GM23248 (cell line): ENCODE results near the gene RHEB. TPM values are rescaled to one million over a fixed set of nuclear protein-coding genes. Genes with fewer than 3 reads are reported as not detected.
A peak's percentile ranks its signal among the peaks of the same experiment; 100 is the strongest.

Source experiments
- DNase-seq: peaks from one replicate; pipeline ENCODE4 v3.0.0-alpha.2; 2015
- H2AFZ ChIP-seq: fragments of 200-600 bp; sonication (generic); 2 replicates; pipeline ENCODE4 v1.6.1; 2016; ENCODE audit warnings: antibody characterized with exemption
- H3F3A ChIP-seq: fragments of 200-600 bp; sonication (generic); 2 replicates; pipeline ENCODE4 v1.6.1; 2016; ENCODE audit warnings: mild to moderate bottlenecking, antibody characterized with exemption, mixed run types; ENCODE audit not compliant: insufficient read depth
- H3K27ac ChIP-seq: fragments of 200-600 bp; sonication (generic); 2 replicates; pipeline ENCODE4 v1.5.1; 2016; ENCODE audit warnings: mild to moderate bottlenecking
- H3K27me3 ChIP-seq: fragments of 200-600 bp; sonication (generic); replicated peaks from 2 replicates; pipeline ENCODE4 v1.6.1; 2016; ENCODE audit warnings: mild to moderate bottlenecking; ENCODE audit not compliant: insufficient read depth
- H3K36me3 ChIP-seq: fragments of 200-600 bp; sonication (generic); 2 replicates; pipeline ENCODE4 v1.6.1; 2016; ENCODE audit warnings: low read depth, mild to moderate bottlenecking
- H3K4me1 ChIP-seq: fragments of 200-600 bp; sonication (generic); 2 replicates; pipeline ENCODE4 v1.6.1; 2016; ENCODE audit warnings: mild to moderate bottlenecking; ENCODE audit not compliant: insufficient read depth
- H3K4me2 ChIP-seq: fragments of 200-600 bp; sonication (generic); one replicate; pipeline ENCODE4 v1.6.1; 2016; ENCODE audit warnings: mild to moderate bottlenecking; ENCODE audit not compliant: unreplicated experiment
- H3K4me3 ChIP-seq: fragments of 200-600 bp; sonication (generic); 2 replicates; pipeline ENCODE4 v1.5.1; 2016; ENCODE audit warnings: mild to moderate bottlenecking
- H3K79me2 ChIP-seq: fragments of 200-600 bp; sonication (generic); 2 replicates; pipeline ENCODE4 v1.6.1; 2016; ENCODE audit warnings: mild to moderate bottlenecking; ENCODE audit not compliant: insufficient read depth
- H3K9ac ChIP-seq: fragments of 200-600 bp; sonication (generic); 2 replicates; pipeline ENCODE4 v1.6.1; 2016; ENCODE audit warnings: mild to moderate bottlenecking
- H3K9me2 ChIP-seq: fragments of 200-600 bp; sonication (generic); 2 replicates; pipeline ENCODE4 v1.6.1; 2016; ENCODE audit warnings: mixed run types, mild to moderate bottlenecking, moderate library complexity; ENCODE audit not compliant: insufficient read depth
- H3K9me3 ChIP-seq: fragments of 200-600 bp; sonication (generic); one replicate; pipeline ENCODE4 v1.6.1; 2017; ENCODE audit warnings: low read depth
- H4K20me1 ChIP-seq: fragments of 200-600 bp; sonication (generic); 2 replicates; pipeline ENCODE4 v1.6.0; 2016; ENCODE audit not compliant: insufficient read depth
- EZH2 ChIP-seq: fragments of 200-600 bp; sonication (generic); IDR thresholded peaks from 2 replicates; pipeline ENCODE4 v1.6.1; 2018; ENCODE audit warnings: antibody characterized with exemption, mild to moderate bottlenecking; ENCODE audit not compliant: insufficient read depth, poor library complexity, severe bottlenecking
- EZH2phosphoT487 ChIP-seq: fragments of 200-600 bp; sonication (generic); IDR thresholded peaks from 2 replicates; pipeline ENCODE4 v1.6.1; 2018; ENCODE audit warnings: antibody characterized with exemption, moderate library complexity, mild to moderate bottlenecking, low read depth; ENCODE audit not compliant: insufficient read depth
- WGBS, 2 experiments: methylation state at CpG; one replicate each; pipeline ENCODE4 v1.1.6; 2015 to 2017; ENCODE audit warnings: low lambda C conversion rate in 2 of 2, low coverage in 1 of 2; ENCODE audit errors: missing lambda C conversion rate in 2 of 2; 5-methylcytosine and 5-hydroxymethylcytosine counted together
- in situ Hi-C: fragments of 300-500 bp; cut with MboI; formaldehyde crosslinking; loops from 2 replicates; pipeline ENCODE4 v1.15.0; 2020
- polyA plus RNA-seq: library from polyadenylated mRNA; unstranded; fragments of >200 nt; fragmentation: Nextera tagmentation; extraction: Ambion mirVana; gene quantifications from 2 replicates; pipeline ENCODE4 v1.2.1, GENCODE V29; 2016
- total RNA-seq: library from RNA; depleted of rRNA; stranded (reverse); fragments of >200 nt; shearing (Covaris generic); gene quantifications from 2 replicates; pipeline ENCODE4 v1.2.3, GENCODE V29; 2014

The RHEB gene
- total and polyA plus RNA-seq, 2 experiments from 2014 or later, result 86.4 to 235 TPM

DNA sequence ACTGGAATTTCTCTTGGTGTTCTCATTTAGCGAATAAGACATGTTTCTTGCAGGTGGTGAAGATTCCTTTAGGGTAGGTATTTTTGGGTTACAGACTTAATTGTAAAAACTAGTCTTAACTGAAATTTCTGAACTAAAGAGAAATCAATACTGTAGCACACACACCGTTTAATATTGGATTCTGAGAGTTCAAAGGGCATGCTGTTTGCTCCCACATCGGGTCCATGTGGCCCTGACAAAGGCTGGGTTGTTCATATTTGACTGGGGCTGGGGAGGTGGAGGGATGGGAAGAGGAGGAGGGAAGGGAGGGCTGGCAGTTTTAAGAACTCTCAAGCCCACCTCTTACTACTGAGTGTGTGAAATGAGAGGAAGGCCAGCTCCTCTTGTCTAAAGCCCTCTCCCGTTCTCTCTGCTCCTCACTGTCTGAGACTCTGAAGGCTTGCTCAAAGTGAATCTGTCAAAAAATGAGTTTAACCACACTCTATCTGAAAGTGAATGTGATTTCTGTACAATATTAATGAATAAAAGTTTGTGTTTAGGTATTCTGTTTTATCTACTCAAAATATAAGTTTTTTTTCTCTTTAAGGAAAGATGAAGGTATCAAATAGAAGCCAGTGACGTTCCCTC is 40.0 kb upstream of the RHEB start:
- no peak for DNase-seq
- Histone ChIP-seq H3K9me3 (no peaks in the 10 kb centered on the region), H3F3A (no peaks in the 10 kb centered on the region), H3K36me3 (peaks cover 35% of the 10 kb centered on the region; the same call in 1 of the 2 replicates), H2AFZ (no peak overlapping the region), H3K9me2 (no peaks in the 10 kb centered on the region), H4K20me1 (no peaks in the 10 kb centered on the region), H3K9ac (no peak overlapping the region), H3K4me1 (no peaks in the 10 kb centered on the region), H3K27me3 (no peaks in the 10 kb centered on the region), H3K4me2 (no peak overlapping the region), H3K79me2 (no peaks in the 10 kb centered on the region), H3K27ac (no peak overlapping the region), H3K4me3 (no peak overlapping the region)
- in situ Hi-C loops, result no loop called here
- WGBS, 2 experiments, result 98 to 99% methylated on average over 5 of the region's 5 CpGs
- TF ChIP-seq EZH2phosphoT487 (no peak), EZH2 (no peak)

DNA sequence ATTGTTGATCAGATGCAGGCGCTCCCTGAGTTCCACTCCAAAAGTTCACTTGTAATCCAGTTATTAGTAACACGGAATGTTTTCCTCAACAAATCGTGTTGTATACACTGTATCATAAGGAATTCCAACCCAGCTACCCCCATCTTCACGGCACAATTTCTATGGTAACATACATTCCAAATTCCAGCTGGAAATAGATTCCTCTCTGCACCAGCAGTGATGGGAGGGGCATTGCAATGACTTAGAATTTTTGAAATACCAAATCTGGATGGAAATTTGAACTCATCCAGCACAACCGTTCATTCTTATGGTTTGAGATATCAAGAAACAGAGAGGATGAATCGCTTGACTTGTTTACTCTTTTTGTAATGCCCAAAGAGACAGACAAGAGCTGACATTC is 38.9 kb upstream of the RHEB start:
- no peak overlapping the region for H3K9ac ChIP-seq
- TF ChIP-seq EZH2, result no peak
- TF ChIP-seq EZH2phosphoT487, result no peak

GRCh38 chr7:151556592-151556991 is 36.9 kb upstream of the RHEB start:
- Histone ChIP-seq H4K20me1 (no peaks in the 10 kb centered on the region), H3K79me2 (no peaks in the 10 kb centered on the region), H3K4me1 (no peaks in the 10 kb centered on the region), H3K4me2 (no peak overlapping the region), H3K9me3 (no peaks in the 10 kb centered on the region), H3K27me3 (no peaks in the 10 kb centered on the region), H3K36me3 (peaks cover 23% of the 10 kb centered on the region; the same call in 1 of the 2 replicates), H3K4me3 (no peak overlapping the region), H3K9ac (no peak overlapping the region), H3K27ac (no peak overlapping the region), H3K9me2 (no peaks in the 10 kb centered on the region), H2AFZ (no peak overlapping the region), H3F3A (no peaks in the 10 kb centered on the region)
- 98% methylated on average over 12 of the region's 12 CpGs for WGBS, 2 experiments
- no peak for DNase-seq
- TF ChIP-seq EZH2phosphoT487 (no peak), EZH2 (no peak)
- in situ Hi-C loops, result no loop called here

More for the DNA sequence above, 38.9 kb upstream of the RHEB start:
- H3K9me3 ChIP-seq, result no peaks in the 10 kb centered on the region
- peaks cover 31% of the 10 kb centered on the region; the same call in 1 of the 2 replicates for H3K36me3 ChIP-seq
- no peaks in the 10 kb centered on the region for H3F3A ChIP-seq
- 72 to 75% methylated on average over 6 of the region's 6 CpGs for WGBS, 2 experiments
- no peak overlapping the region for H3K4me2 ChIP-seq
- H3K9me2 ChIP-seq, result no peaks in the 10 kb centered on the region
- peak; percentile 34 for DNase-seq
- no peaks in the 10 kb centered on the region for H3K27me3 ChIP-seq
- no peak overlapping the region for H3K4me3 ChIP-seq
- H2AFZ ChIP-seq, result no peak overlapping the region
- in situ Hi-C loops, result no loop called here
- no peak overlapping the region for H3K27ac ChIP-seq
- H3K4me1 ChIP-seq, result no peaks in the 10 kb centered on the region
- no peaks in the 10 kb centered on the region for H3K79me2 ChIP-seq
- no peaks in the 10 kb centered on the region for H4K20me1 ChIP-seq

DNA sequence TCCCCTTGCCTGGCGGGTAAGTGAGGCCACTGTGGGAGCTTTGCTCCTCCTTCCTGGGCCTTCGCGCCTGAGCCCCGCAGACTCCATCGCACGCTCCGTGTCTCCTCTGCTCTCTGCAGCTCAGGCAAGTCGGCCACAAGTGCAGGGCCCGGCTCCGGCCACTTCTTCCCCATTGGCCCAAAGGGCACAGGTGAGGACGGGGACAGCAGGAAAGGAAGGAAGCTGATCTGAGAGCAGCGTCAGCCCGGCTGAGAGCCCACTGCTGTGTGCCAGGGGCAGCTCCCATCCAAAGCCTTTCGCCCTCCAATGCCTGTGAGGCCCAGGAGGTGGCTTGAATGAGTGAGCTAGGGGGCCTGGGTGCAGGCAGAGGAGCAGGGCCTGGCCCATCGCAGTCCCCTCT is 33.7 kb upstream of the RHEB start:
- Histone ChIP-seq H3F3A (no peaks in the 10 kb centered on the region), H3K4me2 (no peak overlapping the region), H3K9ac (no peak overlapping the region), H3K36me3 (peaks cover 8% of the 10 kb centered on the region; the same call in 1 of the 2 replicates), H3K4me3 (no peak overlapping the region), H3K9me2 (no peaks in the 10 kb centered on the region), H3K9me3 (no peaks in the 10 kb centered on the region), H3K27ac (no peak overlapping the region), H3K79me2 (no peaks in the 10 kb centered on the region), H3K4me1 (no peaks in the 10 kb centered on the region), H4K20me1 (no peaks in the 10 kb centered on the region), H2AFZ (no peak overlapping the region), H3K27me3 (peaks cover under 1% of the 10 kb centered on the region; the same call in 1 of the 2 replicates)
- DNase-seq, result no peak
- TF ChIP-seq EZH2 (no peak), EZH2phosphoT487 (no peak)
- in situ Hi-C loops, result no loop called here
- 93 to 95% methylated on average over 15 of the region's 15 CpGs for WGBS, 2 experiments
